ACC112 (cell line): ENCODE data around the gene RINL.

Source experiments
- H2AFZ ChIP-seq: fragments of 200-600 bp; sonication (generic); one replicate; pipeline ENCODE4 v1.6.0; 2017; ENCODE audit warnings: antibody characterized with exemption, low read length; ENCODE audit not compliant: unreplicated experiment
- H3K27ac ChIP-seq: fragments of 200-600 bp; sonication (generic); 2 replicates; pipeline ENCODE4 v1.5.1; 2014; ENCODE audit warnings: low read depth, mild to moderate bottlenecking, antibody characterized with exemption, low read length, moderate library complexity
- H3K27me3 ChIP-seq: fragments of 200-600 bp; sonication (generic); 2 replicates; pipeline ENCODE4 v1.6.1; 2014; ENCODE audit warnings: mild to moderate bottlenecking, antibody characterized with exemption, low read length, moderate library complexity, mixed read lengths; ENCODE audit not compliant: insufficient read depth
- H3K36me3 ChIP-seq: fragments of 200-600 bp; sonication (generic); 2 replicates; pipeline ENCODE4 v1.6.1; 2016; ENCODE audit warnings: mild to moderate bottlenecking, antibody characterized with exemption, low read length, moderate library complexity, mixed read lengths; ENCODE audit not compliant: insufficient read depth
- H3K4me1 ChIP-seq: fragments of 200-600 bp; sonication (generic); one replicate; pipeline ENCODE4 v1.6.1; 2016; ENCODE audit warnings: low read length, mixed read lengths; ENCODE audit not compliant: insufficient read depth, unreplicated experiment, control insufficient read depth
- H3K4me3 ChIP-seq: fragments of 200-600 bp; sonication (generic); 2 replicates; pipeline ENCODE4 v1.5.1; 2014; ENCODE audit warnings: mild to moderate bottlenecking, low read depth, low read length
- H3K79me2 ChIP-seq: fragments of 200-600 bp; sonication (generic); one replicate; pipeline ENCODE4 v1.6.0; 2016; ENCODE audit warnings: low read length; ENCODE audit not compliant: control insufficient read depth, unreplicated experiment, insufficient read depth

Gene RINL

GRCh38 chr19:38915329-38916321 is 37.5 kb upstream of the RINL start:
- no peak overlapping the region for H2AFZ ChIP-seq
- H3K4me3 ChIP-seq = no peak overlapping the region
- H3K36me3 ChIP-seq = no peaks in the 10 kb centered on the region
- no peak overlapping the region for H3K27ac ChIP-seq
- no peaks in the 10 kb centered on the region for H3K4me1 ChIP-seq
- no peaks in the 10 kb centered on the region for H3K79me2 ChIP-seq
- H3K27me3 ChIP-seq = no peaks in the 10 kb centered on the region

- no peak overlapping the region for H3K27ac ChIP-seq
- H3K27me3 ChIP-seq = no peaks in the 10 kb centered on the region
- H3K4me1 ChIP-seq = no peaks in the 10 kb centered on the region
- no peak overlapping the region for H3K4me3 ChIP-seq
- no peak overlapping the region for H2AFZ ChIP-seq
- H3K79me2 ChIP-seq = no peaks in the 10 kb centered on the region
- H3K36me3 ChIP-seq = no peaks in the 10 kb centered on the region
Measured at GRCh38 chr19:38913958-38914357, 35.9 kb upstream of the RINL start.

- Histone ChIP-seq H3K36me3 (0 out of 2 replicates have a peak, but pooled peaks cover 1% of the 10 kb centered on the region), H3K4me3 (no peak overlapping the region), H2AFZ (no peak overlapping the region), H3K4me1 (no peaks in the 10 kb centered on the region), H3K79me2 (no peaks in the 10 kb centered on the region), H3K27ac (no peak overlapping the region), H3K27me3 (no peaks in the 10 kb centered on the region)
Measured at GRCh38 chr19:38912600-38913514, 34.8 kb upstream of the RINL start.

- Histone ChIP-seq H3K4me1 (no peaks in the 10 kb centered on the region), H3K79me2 (no peaks in the 10 kb centered on the region), H3K4me3 (no peak overlapping the region), H3K27me3 (no peaks in the 10 kb centered on the region), H3K36me3 (peaks cover 10% of the 10 kb centered on the region; the same call in 1 of the 2 replicates), H2AFZ (no peak overlapping the region), H3K27ac (no peak overlapping the region)
Measured at GRCh38 chr19:38911388-38912001, 33.4 kb upstream of the RINL start.

- Histone ChIP-seq H2AFZ (no peak overlapping the region), H3K79me2 (no peaks in the 10 kb centered on the region), H3K4me3 (no peak overlapping the region), H3K36me3 (peaks cover 13% of the 10 kb centered on the region; the same call in 1 of the 2 replicates), H3K4me1 (no peaks in the 10 kb centered on the region), H3K27me3 (no peaks in the 10 kb centered on the region), H3K27ac (no peak overlapping the region)
Measured at GRCh38 chr19:38910488-38910887, 32.4 kb upstream of the RINL start.

GRCh38 chr19:38908911-38909310 is 30.8 kb upstream of the RINL start:
- Histone ChIP-seq H3K27me3 (no peaks in the 10 kb centered on the region), H3K4me1 (no peaks in the 10 kb centered on the region), H3K4me3 (no peak overlapping the region), H2AFZ (no peak overlapping the region), H3K79me2 (no peaks in the 10 kb centered on the region), H3K36me3 (peaks cover 15% of the 10 kb centered on the region; the same call in 1 of the 2 replicates), H3K27ac (no peak overlapping the region)

GRCh38 chr19:38907670-38908069 is 29.6 kb upstream of the RINL start:
- H3K4me3 ChIP-seq = no peak overlapping the region
- no peaks in the 10 kb centered on the region for H3K27me3 ChIP-seq
- H3K4me1 ChIP-seq = no peaks in the 10 kb centered on the region
- no peak overlapping the region for H2AFZ ChIP-seq
- no peaks in the 10 kb centered on the region for H3K79me2 ChIP-seq
- no peak overlapping the region for H3K27ac ChIP-seq
- H3K36me3 ChIP-seq = peaks cover 15% of the 10 kb centered on the region; the same call in 1 of the 2 replicates

- H3K36me3 ChIP-seq = peaks cover 15% of the 10 kb centered on the region; the same call in 1 of the 2 replicates
Measured at GRCh38 chr19:38907227-38907626, 29.2 kb upstream of the RINL start.

GRCh38 chr19:38905620-38906019 is 27.5 kb upstream of the RINL start:
- H3K79me2 ChIP-seq = no peaks in the 10 kb centered on the region
- no peak overlapping the region for H2AFZ ChIP-seq
- no peaks in the 10 kb centered on the region for H3K4me1 ChIP-seq
- H3K27ac ChIP-seq = no peak overlapping the region
- peaks cover 15% of the 10 kb centered on the region; the same call in 1 of the 2 replicates for H3K36me3 ChIP-seq
- no peaks in the 10 kb centered on the region for H3K27me3 ChIP-seq
- H3K4me3 ChIP-seq = no peak overlapping the region

More at GRCh38 chr19:38907227-38907626, 29.2 kb upstream of the RINL start:
- no peaks in the 10 kb centered on the region for H3K27me3 ChIP-seq
- H2AFZ ChIP-seq = no peak overlapping the region
- H3K79me2 ChIP-seq = no peaks in the 10 kb centered on the region
- no peaks in the 10 kb centered on the region for H3K4me1 ChIP-seq
- no peak overlapping the region for H3K4me3 ChIP-seq
- H3K27ac ChIP-seq = no peak overlapping the region
